PC-3 (cell line): Measurements from ENCODE around the gene AKNA.

Experiments used
- CTCF ChIP-seq: fragments of 300-600 bp; sonication (generic); conservative IDR thresholded peaks from 2 replicates; pipeline ENCODE4 v1.5.1; 2017; ENCODE audit warnings: antibody characterized with exemption, low read depth, mild to moderate bottlenecking, low read length
- EZH2 ChIP-seq: fragments of 300-600 bp; sonication (generic); IDR thresholded peaks from one replicate; pipeline ENCODE4 v1.6.1; 2017; ENCODE audit warnings: antibody characterized with exemption, mild to moderate bottlenecking, low read length; ENCODE audit not compliant: unreplicated experiment
- EZH2phosphoT487 ChIP-seq: fragments of 300-600 bp; sonication (generic); IDR thresholded peaks from 2 replicates; pipeline ENCODE4 v1.6.1; 2018; ENCODE audit warnings: mild to moderate bottlenecking, antibody characterized with exemption, low read length, borderline replicate concordance

DNA sequence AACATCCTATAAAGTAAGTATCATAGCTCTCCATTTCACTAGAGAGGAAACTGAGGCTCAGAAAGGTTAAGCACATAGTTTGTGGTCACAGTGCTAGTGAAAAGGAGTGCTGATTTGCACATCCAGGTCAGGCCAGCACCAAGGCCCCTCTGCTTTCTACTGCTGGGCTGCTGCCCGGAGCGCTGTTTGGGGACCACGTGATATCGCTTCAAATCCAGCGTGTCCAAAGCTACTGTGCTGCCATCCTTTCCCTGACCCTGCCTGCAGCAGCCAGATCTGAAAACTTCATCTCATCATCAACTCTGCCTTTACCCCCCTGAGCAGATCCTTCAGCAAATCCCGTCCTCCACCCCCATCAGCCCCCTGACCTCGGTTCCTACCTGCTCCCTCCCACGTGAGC lies 40.7 kb upstream of the AKNA start:
- TF ChIP-seq CTCF: no peak
- TF ChIP-seq EZH2: no peak
- TF ChIP-seq EZH2phosphoT487: no peak
